Neuron (in vitro differentiated cells): Measurements from ENCODE around the gene SASH3.

Experiments
- H2AFZ ChIP-seq: one replicate; pipeline ENCODE4 v1.6.1; 2013; ENCODE audit warnings: low read depth, mild to moderate bottlenecking, inconsistent platforms, low read length, moderate library complexity
- H3K27me3 ChIP-seq: one replicate; pipeline ENCODE4 v1.6.1; 2013; ENCODE audit warnings: low read length; ENCODE audit not compliant: insufficient read depth
- H3K36me3 ChIP-seq: one replicate; pipeline ENCODE4 v1.6.1; 2013; ENCODE audit warnings: low read length; ENCODE audit not compliant: insufficient read depth
- H3K4me1 ChIP-seq: one replicate; pipeline ENCODE4 v1.6.1; 2013; ENCODE audit warnings: low read length; ENCODE audit not compliant: insufficient read depth
- H3K4me3 ChIP-seq: 2 replicates; pipeline ENCODE4 v1.5.1; 2013; ENCODE audit warnings: mild to moderate bottlenecking, low read length, moderate library complexity
- H3K9me3 ChIP-seq: one replicate; pipeline ENCODE4 v1.6.1; 2013; ENCODE audit warnings: low read length

SASH3 gene

DNA sequence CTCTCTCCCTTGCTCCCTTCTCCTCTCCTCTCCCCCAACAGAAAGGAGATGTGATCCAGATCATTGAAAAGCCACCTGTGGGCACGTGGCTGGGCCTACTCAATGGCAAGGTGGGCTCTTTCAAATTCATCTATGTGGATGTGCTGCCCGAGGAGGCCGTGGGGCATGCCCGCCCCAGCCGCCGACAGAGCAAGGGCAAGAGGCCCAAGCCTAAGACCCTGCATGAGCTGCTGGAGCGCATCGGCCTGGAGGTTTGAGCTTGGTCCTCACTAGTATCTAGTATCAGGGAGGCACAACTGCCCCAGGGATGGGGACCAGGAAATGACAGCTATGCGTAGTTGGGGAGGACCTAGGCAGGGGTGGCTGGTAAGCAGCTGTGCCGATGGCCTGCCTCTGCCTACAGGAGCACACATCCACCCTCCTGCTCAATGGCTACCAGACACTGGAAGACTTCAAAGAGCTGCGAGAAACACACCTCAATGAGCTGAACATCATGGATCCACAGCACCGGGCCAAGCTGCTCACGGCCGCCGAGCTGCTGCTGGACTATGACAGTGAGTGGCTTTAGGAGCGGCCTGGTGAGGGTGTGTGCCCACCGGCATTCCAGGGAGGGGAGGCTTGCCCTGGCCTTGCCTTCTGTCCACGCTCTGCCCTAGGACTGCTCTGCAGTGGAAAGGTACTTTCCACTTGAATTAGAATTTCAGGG, 13.0 kb downstream of the SASH3 start:
- H3K4me3 ChIP-seq: no peak overlapping the region
- H3K4me1 ChIP-seq: no peaks in the 10 kb centered on the region
- H2AFZ ChIP-seq: no peak overlapping the region
- H3K36me3 ChIP-seq: no peaks in the 10 kb centered on the region
- no peaks in the 10 kb centered on the region for H3K27me3 ChIP-seq
- H3K9me3 ChIP-seq: no peaks in the 10 kb centered on the region

DNA sequence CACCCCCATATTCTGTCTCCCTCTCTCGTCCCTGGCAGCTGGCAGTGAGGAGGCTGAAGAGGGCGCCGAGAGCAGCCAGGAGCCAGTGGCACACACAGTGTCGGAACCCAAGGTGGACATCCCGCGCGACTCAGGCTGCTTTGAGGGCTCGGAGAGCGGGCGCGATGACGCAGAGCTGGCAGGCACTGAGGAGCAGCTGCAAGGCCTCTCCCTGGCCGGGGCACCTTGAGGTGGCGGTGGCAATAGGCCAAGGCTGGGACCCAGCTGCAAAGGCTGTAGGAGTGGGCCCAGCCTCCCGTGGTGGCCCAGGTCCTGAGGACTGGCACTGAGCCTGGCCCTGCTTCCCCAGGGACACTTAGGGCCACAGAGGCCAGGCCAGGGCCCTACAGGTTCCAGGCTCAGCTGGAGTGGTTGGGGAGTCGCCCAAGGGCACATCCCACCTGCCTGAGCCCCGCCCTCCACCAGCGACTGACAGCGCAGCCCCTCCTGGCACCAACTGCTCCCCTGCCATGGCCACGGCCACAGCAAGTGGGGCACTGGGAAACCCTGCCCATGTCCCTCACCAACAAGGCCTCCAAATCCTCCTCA, 13.9 kb downstream of the SASH3 start:
- Histone ChIP-seq H3K9me3 (no peaks in the 10 kb centered on the region), H3K4me3 (no peak overlapping the region), H2AFZ (no peak overlapping the region), H3K27me3 (no peaks in the 10 kb centered on the region), H3K4me1 (no peaks in the 10 kb centered on the region), H3K36me3 (no peaks in the 10 kb centered on the region)

DNA sequence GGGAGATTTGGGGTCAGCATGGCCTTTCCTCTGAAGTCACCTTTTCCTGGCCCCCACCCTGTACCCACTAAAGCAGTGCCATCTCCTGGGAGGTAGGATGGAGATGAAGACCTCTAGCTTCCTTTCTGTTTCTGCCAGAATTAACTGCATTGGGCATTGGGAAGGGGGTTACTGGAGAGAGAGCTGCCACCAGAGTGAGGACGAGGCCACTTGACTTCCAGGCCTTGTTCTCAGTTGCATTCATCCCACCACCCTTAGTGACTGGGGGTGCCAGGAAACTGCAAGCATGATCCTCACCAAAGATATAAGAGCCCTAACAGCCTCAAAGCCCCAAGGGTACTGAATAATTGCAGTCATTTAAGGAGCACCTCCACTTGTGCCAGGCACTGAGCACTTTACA, 15.8 kb downstream of the SASH3 start:
- Histone ChIP-seq H2AFZ (no peak overlapping the region), H3K9me3 (no peaks in the 10 kb centered on the region), H3K36me3 (no peaks in the 10 kb centered on the region), H3K27me3 (no peaks in the 10 kb centered on the region), H3K4me3 (no peak overlapping the region), H3K4me1 (no peaks in the 10 kb centered on the region)

DNA sequence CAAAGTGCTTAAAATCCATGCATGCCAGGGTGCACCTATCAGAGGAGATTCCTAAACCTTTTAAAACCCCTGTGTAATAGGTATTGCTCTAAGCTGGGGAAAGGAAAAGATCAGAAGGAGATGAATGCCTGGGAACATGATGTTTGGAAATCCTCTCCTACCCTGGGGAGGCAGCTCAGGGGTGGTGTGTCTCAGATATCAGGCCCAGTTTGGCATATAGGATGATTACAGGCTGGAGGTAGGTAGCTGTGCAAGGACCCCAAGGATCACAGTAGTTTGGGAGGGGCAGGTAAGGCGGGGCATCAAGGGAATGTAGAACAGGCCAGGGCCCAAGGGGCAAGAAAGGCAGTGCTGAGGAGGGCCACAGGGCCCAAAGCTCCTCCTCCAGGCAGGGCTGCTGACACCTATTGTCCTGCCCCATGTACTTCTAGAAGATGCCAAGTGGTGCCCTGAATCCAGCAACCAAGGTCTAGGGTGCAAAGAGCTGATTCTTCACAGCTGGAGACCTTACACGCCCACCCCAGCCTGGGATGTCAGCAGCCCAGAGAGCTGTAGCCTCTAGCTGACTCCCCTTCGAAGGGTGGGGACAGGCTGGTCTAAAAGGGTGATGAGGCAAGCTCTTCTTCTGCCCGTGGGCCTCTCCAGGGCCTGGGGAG, 17.6 kb downstream of the SASH3 start:
- Histone ChIP-seq H3K36me3 (no peaks in the 10 kb centered on the region), H3K27me3 (no peaks in the 10 kb centered on the region), H3K9me3 (no peaks in the 10 kb centered on the region), H3K4me3 (no peak overlapping the region), H2AFZ (no peak overlapping the region), H3K4me1 (peaks cover 4% of the 10 kb centered on the region)

DNA sequence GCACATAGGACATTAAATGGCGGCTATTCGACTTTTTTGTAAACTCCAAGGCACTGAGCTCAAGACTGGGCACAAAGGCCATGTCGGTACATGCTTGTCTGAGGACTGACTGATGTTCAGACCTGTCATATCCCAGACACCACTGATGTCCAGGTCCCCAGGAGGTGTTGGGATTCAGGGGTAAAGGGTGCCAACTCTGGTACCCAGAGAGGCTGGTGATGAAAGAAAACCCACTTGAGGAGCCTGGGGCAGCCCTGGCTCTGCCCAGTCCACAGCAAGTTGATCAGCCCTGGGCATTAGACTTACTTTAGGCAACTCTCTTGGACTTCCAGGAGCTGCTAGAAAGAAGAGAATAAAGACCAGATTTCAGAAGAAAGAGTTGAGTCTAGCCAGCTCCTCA, 18.7 kb downstream of the SASH3 start:
- no peak overlapping the region for H2AFZ ChIP-seq
- H3K36me3 ChIP-seq: no peaks in the 10 kb centered on the region

DNA sequence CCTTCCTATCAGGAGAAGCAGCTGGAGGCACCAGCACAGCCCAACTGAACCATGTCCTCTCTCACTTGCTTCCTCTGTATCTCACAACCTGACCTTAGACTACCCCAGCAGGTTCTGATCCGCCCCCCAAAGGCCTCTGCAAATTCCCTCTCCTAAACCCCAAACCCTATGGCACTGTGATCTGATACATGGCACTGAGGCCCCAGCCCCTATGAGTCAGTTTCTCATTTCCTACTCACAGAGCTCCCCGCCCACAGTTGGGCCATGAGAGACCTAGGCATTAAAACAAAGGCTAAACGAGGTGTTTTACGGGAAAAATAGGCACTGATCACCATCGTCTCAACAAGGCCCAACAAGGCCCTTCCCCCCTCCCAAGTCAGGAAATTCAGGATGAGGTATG, 19.1 kb downstream of the SASH3 start:
- H3K36me3 ChIP-seq: no peaks in the 10 kb centered on the region
- peaks cover 16% of the 10 kb centered on the region for H3K4me1 ChIP-seq
- no peaks in the 10 kb centered on the region for H3K9me3 ChIP-seq
- no peaks in the 10 kb centered on the region for H3K27me3 ChIP-seq
- no peak overlapping the region for H3K4me3 ChIP-seq
- no peak overlapping the region for H2AFZ ChIP-seq

More for the DNA sequence above, 18.7 kb downstream of the SASH3 start:
- Histone ChIP-seq H3K27me3 (no peaks in the 10 kb centered on the region), H3K4me1 (peaks cover 12% of the 10 kb centered on the region), H3K9me3 (no peaks in the 10 kb centered on the region), H3K4me3 (no peak overlapping the region)

DNA sequence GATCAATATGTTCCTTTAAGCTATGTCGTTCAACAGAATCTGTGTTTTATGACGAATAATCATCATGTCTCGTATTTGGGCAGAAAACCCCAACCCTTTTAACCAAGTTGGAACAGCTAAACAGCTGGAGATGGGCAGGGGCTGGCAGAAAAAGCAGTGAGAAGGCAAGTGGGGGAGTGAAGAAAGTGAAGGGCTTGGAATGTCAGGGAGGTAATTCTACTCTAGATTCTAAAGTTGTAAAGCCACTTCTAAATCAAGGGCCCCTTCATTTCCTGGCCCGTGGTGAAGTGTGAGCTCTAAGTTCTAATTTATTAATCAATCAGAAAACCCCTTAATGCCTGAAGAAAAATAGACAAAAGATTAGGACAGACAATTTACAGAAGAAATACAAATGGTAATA, 20.4 kb downstream of the SASH3 start:
- H3K4me1 ChIP-seq: peaks cover 18% of the 10 kb centered on the region
- H3K4me3 ChIP-seq: no peak overlapping the region

DNA sequence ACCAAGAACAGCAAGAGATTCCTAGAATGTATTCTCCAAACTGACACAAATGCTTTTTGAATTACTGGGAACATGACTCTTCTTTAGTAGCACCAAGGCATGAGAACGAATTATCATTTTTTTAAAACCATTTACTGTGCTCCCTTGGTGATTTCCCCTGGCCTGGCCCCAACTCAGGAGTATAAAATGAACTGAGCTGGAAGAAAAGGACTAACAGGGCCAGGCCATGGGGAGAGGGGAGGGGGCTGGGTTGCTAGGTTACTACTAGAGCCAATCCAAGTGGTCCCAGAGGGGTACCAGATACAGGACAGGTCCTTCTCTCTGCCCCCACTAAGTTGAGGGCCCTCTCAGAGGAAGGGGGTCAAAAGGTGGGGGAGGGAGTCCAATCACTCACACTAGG, 23.1 kb downstream of the SASH3 start:
- Histone ChIP-seq H2AFZ (no peak overlapping the region), H3K9me3 (no peaks in the 10 kb centered on the region), H3K4me3 (no peak overlapping the region), H3K27me3 (no peaks in the 10 kb centered on the region), H3K4me1 (peaks cover 18% of the 10 kb centered on the region), H3K36me3 (peaks cover 7% of the 10 kb centered on the region)

More for the DNA sequence above, 20.4 kb downstream of the SASH3 start:
- Histone ChIP-seq H3K36me3 (peaks cover 2% of the 10 kb centered on the region), H2AFZ (no peak overlapping the region), H3K27me3 (no peaks in the 10 kb centered on the region), H3K9me3 (no peaks in the 10 kb centered on the region)

DNA sequence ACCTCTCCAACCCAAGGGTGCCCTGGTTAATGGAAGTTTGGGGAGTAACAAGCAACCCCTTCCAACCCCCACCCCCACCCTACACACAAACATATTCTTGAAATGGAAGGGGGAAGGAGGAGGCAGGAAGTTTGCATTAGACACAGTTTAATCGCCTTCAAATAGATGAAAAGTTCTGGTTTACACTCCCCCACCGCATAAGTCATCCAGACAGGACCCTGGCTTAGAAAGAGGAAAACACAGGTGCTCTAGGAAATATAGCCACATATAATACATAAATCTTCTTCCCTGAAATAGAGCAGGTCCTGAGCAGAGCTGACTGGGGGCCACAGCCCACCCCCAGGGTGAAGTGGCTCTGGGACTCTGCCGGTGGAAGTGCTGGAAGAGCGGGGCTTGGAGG, 25.1 kb downstream of the SASH3 start:
- Histone ChIP-seq H2AFZ (no peak overlapping the region), H3K9me3 (peaks cover 3% of the 10 kb centered on the region), H3K36me3 (peaks cover 9% of the 10 kb centered on the region), H3K4me1 (peaks cover 18% of the 10 kb centered on the region), H3K27me3 (no peaks in the 10 kb centered on the region), H3K4me3 (no peak overlapping the region)

DNA sequence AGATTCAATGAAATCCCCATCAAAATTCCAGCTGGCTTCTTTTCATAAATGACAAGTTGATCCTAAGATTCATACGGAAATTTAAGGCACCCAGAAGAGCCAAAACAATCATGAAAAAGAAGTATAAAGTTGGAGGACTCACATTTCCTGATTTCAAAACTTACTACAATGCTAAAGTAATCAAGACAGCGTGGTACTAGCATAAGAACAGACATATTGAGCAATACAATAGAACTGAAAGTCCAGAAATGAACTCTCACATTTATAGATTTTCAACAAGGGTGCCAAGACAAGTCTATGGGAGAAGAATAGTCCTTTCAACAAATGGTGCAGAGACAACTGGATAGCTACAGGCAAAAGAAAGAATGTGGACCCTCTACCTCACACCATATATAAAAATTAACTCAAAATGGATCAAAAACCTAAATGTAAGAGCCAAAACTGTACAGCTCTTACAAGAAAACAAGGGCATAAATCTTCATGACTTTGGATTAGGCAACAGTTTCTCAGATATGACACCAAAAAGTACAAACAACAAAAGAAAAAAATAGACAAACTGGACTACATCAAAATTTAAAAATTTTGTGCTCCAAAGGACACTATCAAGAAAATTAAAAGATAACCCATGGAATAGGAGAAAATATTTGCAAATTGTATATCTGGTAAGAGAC, 28.5 kb downstream of the SASH3 start:
- H2AFZ ChIP-seq: no peak overlapping the region
- H3K36me3 ChIP-seq: peaks cover 15% of the 10 kb centered on the region
- H3K27me3 ChIP-seq: no peaks in the 10 kb centered on the region
- peaks cover 3% of the 10 kb centered on the region for H3K9me3 ChIP-seq
- H3K4me3 ChIP-seq: no peak overlapping the region
- peaks cover 8% of the 10 kb centered on the region for H3K4me1 ChIP-seq

DNA sequence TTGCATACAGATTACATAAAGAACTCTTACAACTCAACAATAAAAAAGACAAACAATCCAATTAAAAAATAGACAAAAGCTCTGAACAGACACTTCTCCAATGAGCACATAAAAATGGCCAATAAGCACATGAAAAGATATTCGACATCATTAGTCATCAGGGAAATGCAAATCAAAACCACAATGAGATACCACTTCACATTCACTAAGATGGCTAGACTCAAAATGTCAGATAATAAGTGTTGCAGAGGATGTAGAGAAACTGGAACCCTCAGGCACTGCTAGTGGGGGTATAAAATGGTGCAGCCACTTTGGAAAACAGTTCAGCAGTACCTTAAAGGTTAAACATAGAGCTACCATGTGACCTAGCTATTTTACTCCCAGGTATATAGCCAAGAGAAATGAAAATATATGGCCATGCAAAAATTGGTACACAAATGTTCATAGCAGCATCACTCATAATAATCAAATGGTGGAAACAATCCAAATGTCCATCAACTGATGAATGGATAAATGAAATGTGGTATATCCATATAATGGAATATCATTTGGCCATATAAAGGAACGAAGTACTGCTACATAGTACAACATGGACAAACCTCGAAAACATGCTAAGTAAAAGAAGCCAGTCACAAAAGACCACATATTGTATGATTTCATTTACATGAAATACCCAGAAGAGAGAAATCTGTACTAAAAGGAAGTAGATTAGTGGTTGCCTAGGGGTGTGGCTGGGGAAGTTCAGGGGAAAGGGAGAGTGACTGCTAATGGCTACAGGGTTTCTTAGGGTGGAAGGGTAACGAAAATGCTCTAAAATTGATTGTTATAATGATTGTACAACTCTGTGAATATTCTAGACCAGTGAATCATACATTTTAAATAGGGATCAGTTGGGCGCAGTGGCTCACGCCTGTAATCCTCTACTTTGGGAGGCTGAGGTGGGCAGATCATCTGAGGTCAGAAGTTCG, 29.4 kb downstream of the SASH3 start:
- H3K9me3 ChIP-seq: peaks cover 3% of the 10 kb centered on the region
- no peak overlapping the region for H2AFZ ChIP-seq
- no peaks in the 10 kb centered on the region for H3K27me3 ChIP-seq
- H3K4me3 ChIP-seq: no peak overlapping the region
- peaks cover 15% of the 10 kb centered on the region for H3K36me3 ChIP-seq
- no peaks in the 10 kb centered on the region for H3K4me1 ChIP-seq

DNA sequence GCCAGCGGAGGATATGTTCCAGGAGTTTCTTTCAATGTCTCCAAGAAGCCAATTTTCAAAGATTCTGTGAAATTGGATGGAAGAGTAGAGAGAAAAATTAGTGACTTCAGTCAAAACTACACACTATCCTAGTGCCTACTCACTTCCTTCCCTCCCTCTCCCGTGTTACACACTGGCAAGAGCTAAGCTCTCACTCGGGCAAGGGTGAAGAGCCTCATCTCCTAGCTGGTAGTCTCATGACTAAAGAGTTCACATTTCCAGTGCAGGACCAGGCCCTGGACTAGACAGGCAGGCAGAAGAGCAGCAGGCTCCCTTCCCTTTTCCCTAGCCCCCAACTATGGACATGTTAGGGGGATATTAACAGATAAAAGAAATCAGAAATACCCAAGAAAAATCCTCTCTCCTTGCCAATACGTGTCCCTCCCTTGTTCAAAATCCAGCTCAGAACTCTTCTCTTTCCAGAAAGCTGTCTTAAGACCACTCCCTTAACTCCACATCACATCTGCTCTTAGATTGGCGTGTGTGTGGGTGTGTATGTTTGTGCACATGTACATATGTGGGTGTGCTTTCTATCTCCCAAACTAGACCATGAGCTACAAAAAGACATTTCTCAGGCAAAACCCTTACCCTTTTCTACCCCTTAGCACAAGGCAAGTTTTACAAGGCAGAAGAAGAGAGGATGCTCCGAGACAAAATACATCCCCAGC, 34.1 kb downstream of the SASH3 start:
- H3K4me1 ChIP-seq: no peaks in the 10 kb centered on the region
- H3K9me3 ChIP-seq: peaks cover 8% of the 10 kb centered on the region
- H3K27me3 ChIP-seq: no peaks in the 10 kb centered on the region
- no peak overlapping the region for H2AFZ ChIP-seq
- H3K36me3 ChIP-seq: peaks cover 11% of the 10 kb centered on the region
- no peak overlapping the region for H3K4me3 ChIP-seq
